ENCODE results near the gene FCRL4.
"Not testable (repeated sequence)": the region's sequence is repeated elsewhere in the genome, so short reads cannot be mapped to it uniquely, and the experiment has no call there.

FCRL4 gene

GRCh38 chr1:157566484-157567300 is 31.2 kb downstream of the FCRL4 start:
- Histone ChIP-seq H3K36me3 (ENCODE audit: control insufficient read depth, insufficient read depth, low read length) (no peaks in the 10 kb centered on the region), H3K4me2 (ENCODE audit: low read length) (no peak overlapping the region), H3K4me3 (ENCODE audit: low read depth, low read length) (no peak overlapping the region), H3K4me1 (no peaks in the 10 kb centered on the region), H3K79me2 (no peaks in the 10 kb centered on the region), H2AFZ (no peak overlapping the region), H3K9ac (no peak overlapping the region), H3K27ac (no peak overlapping the region), H3K9me3 (ENCODE audit: control insufficient read depth, low read length) (no peaks in the 10 kb centered on the region), H3K27me3 (ENCODE audit: control insufficient read depth, insufficient read depth, low read length) (no peaks in the 10 kb centered on the region)
- TF ChIP-seq CTCF (IDR thresholded peaks at IDR 0.05), result no peak

DNA sequence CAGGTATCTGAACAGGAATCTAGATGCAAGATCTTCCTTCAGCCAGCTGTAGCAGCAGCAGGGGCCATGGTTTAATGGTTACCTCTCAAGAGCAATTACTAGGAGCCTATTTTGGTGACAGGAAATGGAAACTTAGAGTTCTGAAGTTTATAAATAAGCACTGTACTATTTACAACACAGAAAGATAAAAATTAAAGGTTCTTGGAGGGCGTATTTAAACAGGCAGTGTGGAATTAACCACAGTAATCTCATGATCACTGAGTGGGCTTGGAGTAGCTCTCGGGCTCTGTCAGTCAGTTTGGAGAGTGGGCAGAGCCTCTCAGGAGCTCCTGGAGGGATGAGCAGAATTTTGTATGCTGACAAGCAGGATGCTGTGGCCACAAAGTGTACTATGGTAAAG is 35.4 kb downstream of the FCRL4 start:
- no peaks in the 10 kb centered on the region for H3K4me1 ChIP-seq

DNA sequence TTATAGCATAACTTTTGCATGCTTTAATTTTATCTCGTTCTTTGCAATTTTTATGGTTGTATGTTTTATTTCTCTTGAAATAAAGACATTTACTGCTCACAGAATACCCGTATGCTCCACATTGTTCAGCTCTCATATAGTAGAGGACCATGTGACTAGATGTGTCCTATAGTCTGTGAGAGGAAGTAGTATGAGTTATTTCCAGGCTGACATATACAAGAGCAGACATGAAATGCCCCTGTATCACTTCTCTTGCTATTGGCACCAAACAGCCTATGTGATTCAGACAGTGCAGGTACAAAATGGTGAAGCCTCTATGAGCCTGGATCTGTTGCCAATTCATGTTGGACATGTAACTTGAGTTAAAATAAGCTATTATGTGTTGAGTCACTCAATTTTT is 39.8 kb downstream of the FCRL4 start:
- Histone ChIP-seq H3K4me3 (ENCODE audit: low read depth, low read length) (no peak overlapping the region), H3K4me2 (ENCODE audit: low read length) (no peak overlapping the region), H3K9ac (no peak overlapping the region), H3K27me3 (ENCODE audit: control insufficient read depth, insufficient read depth, low read length) (no peaks in the 10 kb centered on the region), H3K36me3 (ENCODE audit: control insufficient read depth, insufficient read depth, low read length) (no peaks in the 10 kb centered on the region), H3K27ac (no peak overlapping the region), H2AFZ (no peak overlapping the region), H3K4me1 (no peaks in the 10 kb centered on the region), H3K79me2 (no peaks in the 10 kb centered on the region), H3K9me3 (ENCODE audit: control insufficient read depth, low read length) (no peaks in the 10 kb centered on the region)
- TF ChIP-seq CTCF (IDR thresholded peaks at IDR 0.05), result no peak

More for the DNA sequence above, 35.4 kb downstream of the FCRL4 start:
- H3K9me3 ChIP-seq (ENCODE audit: control insufficient read depth, low read length), result no peaks in the 10 kb centered on the region
- H3K36me3 ChIP-seq (ENCODE audit: control insufficient read depth, insufficient read depth, low read length), result no peaks in the 10 kb centered on the region
- no peak overlapping the region for H3K4me2 ChIP-seq (ENCODE audit: low read length)
- H3K9ac ChIP-seq, result no peak overlapping the region
- no peak overlapping the region for H3K27ac ChIP-seq
- no peak overlapping the region for H2AFZ ChIP-seq
- no peaks in the 10 kb centered on the region for H3K79me2 ChIP-seq
- TF ChIP-seq CTCF (IDR thresholded peaks at IDR 0.05), result no peak
- no peak overlapping the region for H3K4me3 ChIP-seq (ENCODE audit: low read depth, low read length)
- no peaks in the 10 kb centered on the region for H3K27me3 ChIP-seq (ENCODE audit: control insufficient read depth, insufficient read depth, low read length)

GRCh38 chr1:157551694-157552693 is 45.9 kb downstream of the FCRL4 start, which contains the start of gene FCRL5:
TSS of gene FCRL5 (minus strand) at chr1:157552515. CDS start at chr1:157552362, 153 bp downstream.
- Histone ChIP-seq H3K4me3 (ENCODE audit: low read depth, low read length) (no peak within 1 kb of the TSS), H3K27ac (no peak within 1 kb of the TSS), H3K27me3 (ENCODE audit: control insufficient read depth, insufficient read depth, low read length) (no peaks in the 10 kb centered on the region)

GRCh38 chr1:157548081-157548480 is 49.8 kb downstream of the FCRL4 start:
- H3K36me3 ChIP-seq (ENCODE audit: control insufficient read depth, insufficient read depth, low read length), result not testable (repeated sequence)

More at GRCh38 chr1:157551694-157552693, 45.9 kb downstream of the FCRL4 start, which contains the start of gene FCRL5:
- no peak for TF ChIP-seq CTCF (IDR thresholded peaks at IDR 0.05)
- no peaks in the 10 kb centered on the region for H3K9me3 ChIP-seq (ENCODE audit: control insufficient read depth, low read length)
- H3K4me2 ChIP-seq (ENCODE audit: low read length), result no peak within 1 kb of the TSS
- no peak within 1 kb of the TSS for H2AFZ ChIP-seq
- no peaks in the 10 kb centered on the region for H3K36me3 ChIP-seq (ENCODE audit: control insufficient read depth, insufficient read depth, low read length)
- H3K79me2 ChIP-seq, result no peaks in the 10 kb centered on the region
- H3K9ac ChIP-seq, result no peak within 1 kb of the TSS
- no peaks in the 10 kb centered on the region for H3K4me1 ChIP-seq

More at GRCh38 chr1:157548081-157548480, 49.8 kb downstream of the FCRL4 start:
- H3K79me2 ChIP-seq; H3K27ac ChIP-seq; H3K9ac ChIP-seq; H3K27me3 ChIP-seq (ENCODE audit: control insufficient read depth, insufficient read depth, low read length); H2AFZ ChIP-seq; H3K4me3 ChIP-seq (ENCODE audit: low read depth, low read length); H3K9me3 ChIP-seq (ENCODE audit: control insufficient read depth, low read length); H3K4me2 ChIP-seq (ENCODE audit: low read length); H3K4me1 ChIP-seq: not testable (repeated sequence)

Data from parathyroid adenoma (tissue), 2 donors.